BE2C (cell line): Measurements from ENCODE around the gene ABI3BP.

ENCODE experiments used
- DNase-seq: peaks from one replicate; pipeline ENCODE4 v3.0.0-alpha.2; 2020
- H3K27me3 ChIP-seq: fragments of 250-450 bp; sonication (Bioruptor Pico); 2 replicates; pipeline ENCODE4 v1.5.1; 2020; ENCODE audit warnings: mild to moderate bottlenecking
- H3K36me3 ChIP-seq: fragments of 250-450 bp; sonication (Bioruptor Pico); 2 replicates; pipeline ENCODE4 v1.5.1; 2020; ENCODE audit warnings: mild to moderate bottlenecking
- H3K4me1 ChIP-seq: fragments of 250-450 bp; sonication (Bioruptor Pico); 2 replicates; pipeline ENCODE4 v1.5.1; 2020
- H3K4me3 ChIP-seq: 2 replicates; pipeline ENCODE4 v1.5.1; 2011; ENCODE audit warnings: low read depth, low read length
- H3K9me3 ChIP-seq: fragments of 250-450 bp; sonication (Bioruptor Pico); 2 replicates; pipeline ENCODE4 v1.5.1; 2020
- TF ChIP-seq, protein P1 (sequence below): IDR thresholded peaks from 2 replicates; pipeline ENCODE4 v1.5.1; 2012; ENCODE audit warnings: mild to moderate bottlenecking, low read depth, low read length

The ABI3BP gene

DNA sequence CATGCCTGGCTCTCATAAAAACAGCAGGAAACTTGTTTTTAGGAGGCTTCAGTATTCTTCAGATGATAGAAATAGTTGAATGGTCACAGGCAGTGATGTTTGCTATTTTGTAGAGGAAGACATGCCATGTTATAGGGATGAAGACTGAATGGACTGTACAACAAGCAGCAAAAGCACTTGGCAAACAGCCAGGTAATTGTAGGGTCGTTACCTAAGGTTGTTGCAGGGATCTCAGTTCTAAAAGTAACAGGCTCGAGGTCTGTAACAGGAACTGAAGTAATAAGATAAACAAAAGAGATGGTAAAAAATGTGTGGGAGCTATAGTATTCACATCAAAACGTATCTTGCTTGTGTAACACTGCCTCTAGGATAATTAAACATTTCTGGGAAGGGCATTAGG lies 167.6 kb downstream of the ABI3BP start:
- TF ChIP-seq, protein P1, sequence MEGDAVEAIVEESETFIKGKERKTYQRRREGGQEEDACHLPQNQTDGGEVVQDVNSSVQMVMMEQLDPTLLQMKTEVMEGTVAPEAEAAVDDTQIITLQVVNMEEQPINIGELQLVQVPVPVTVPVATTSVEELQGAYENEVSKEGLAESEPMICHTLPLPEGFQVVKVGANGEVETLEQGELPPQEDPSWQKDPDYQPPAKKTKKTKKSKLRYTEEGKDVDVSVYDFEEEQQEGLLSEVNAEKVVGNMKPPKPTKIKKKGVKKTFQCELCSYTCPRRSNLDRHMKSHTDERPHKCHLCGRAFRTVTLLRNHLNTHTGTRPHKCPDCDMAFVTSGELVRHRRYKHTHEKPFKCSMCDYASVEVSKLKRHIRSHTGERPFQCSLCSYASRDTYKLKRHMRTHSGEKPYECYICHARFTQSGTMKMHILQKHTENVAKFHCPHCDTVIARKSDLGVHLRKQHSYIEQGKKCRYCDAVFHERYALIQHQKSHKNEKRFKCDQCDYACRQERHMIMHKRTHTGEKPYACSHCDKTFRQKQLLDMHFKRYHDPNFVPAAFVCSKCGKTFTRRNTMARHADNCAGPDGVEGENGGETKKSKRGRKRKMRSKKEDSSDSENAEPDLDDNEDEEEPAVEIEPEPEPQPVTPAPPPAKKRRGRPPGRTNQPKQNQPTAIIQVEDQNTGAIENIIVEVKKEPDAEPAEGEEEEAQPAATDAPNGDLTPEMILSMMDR, result no peak

GRCh38 chr3:100815583-100815982 lies 177.6 kb downstream of the ABI3BP start:
- Histone ChIP-seq H3K4me3 (no peak overlapping the region), H3K27me3 (peaks cover 4% of the 10 kb centered on the region), H3K9me3 (no peaks in the 10 kb centered on the region), H3K4me1 (no peaks in the 10 kb centered on the region), H3K36me3 (no peaks in the 10 kb centered on the region)
- no peak for DNase-seq
- TF ChIP-seq, protein P1, result no peak

More for the DNA sequence above, 167.6 kb downstream of the ABI3BP start:
- H3K9me3 ChIP-seq, result no peaks in the 10 kb centered on the region
- H3K36me3 ChIP-seq, result no peaks in the 10 kb centered on the region
- H3K4me1 ChIP-seq, result no peaks in the 10 kb centered on the region
- H3K27me3 ChIP-seq, result no peaks in the 10 kb centered on the region
- no peak overlapping the region for H3K4me3 ChIP-seq
- DNase-seq, result no peak

- no peak for DNase-seq
- no peaks in the 10 kb centered on the region for H3K36me3 ChIP-seq
- peaks cover 6% of the 10 kb centered on the region for H3K27me3 ChIP-seq
- TF ChIP-seq, protein P1, result no peak
- H3K9me3 ChIP-seq, result no peaks in the 10 kb centered on the region
- H3K4me3 ChIP-seq, result no peak overlapping the region
- H3K4me1 ChIP-seq, result no peaks in the 10 kb centered on the region
These were observed 179.4 kb downstream of the ABI3BP start for GRCh38 chr3:100813828-100814227.

DNA sequence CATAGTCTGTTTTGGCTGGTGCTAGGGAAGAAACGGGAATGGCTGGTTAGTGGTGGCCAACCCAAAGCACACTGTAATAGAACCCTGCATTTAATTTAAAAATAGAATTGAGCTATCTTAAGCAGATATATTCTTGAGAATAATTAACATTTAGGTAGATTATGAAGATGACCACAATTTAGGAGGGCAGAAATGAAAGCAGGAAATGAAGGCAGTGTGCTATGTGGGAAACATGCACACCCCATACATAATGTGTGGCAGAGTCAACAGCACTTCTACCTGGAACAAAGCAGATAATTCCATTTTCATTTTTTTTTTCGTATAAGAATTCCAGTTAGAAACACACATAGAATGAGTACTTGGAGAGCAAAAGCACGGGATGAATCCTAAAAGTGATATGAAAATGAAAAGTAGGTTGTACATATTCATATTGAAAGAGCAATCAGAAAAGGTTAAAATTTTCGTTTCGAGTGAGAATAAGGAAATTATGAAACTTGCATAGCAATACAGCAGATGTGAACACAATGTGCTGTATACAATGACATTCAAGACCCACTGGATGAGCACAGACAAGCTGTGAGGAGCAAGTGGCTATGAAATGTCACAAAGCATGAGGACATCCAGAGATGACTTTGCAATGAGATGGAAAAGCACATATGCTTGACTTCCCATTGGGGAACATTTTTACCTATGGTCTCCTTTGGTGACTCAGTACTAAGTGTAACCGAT lies 181.3 kb downstream of the ABI3BP start:
- no peak for DNase-seq
- H3K27me3 ChIP-seq, result peaks cover 10% of the 10 kb centered on the region
- no peaks in the 10 kb centered on the region for H3K36me3 ChIP-seq
- TF ChIP-seq, protein P1, result no peak
- H3K4me1 ChIP-seq, result no peaks in the 10 kb centered on the region
- no peaks in the 10 kb centered on the region for H3K9me3 ChIP-seq
- no peak overlapping the region for H3K4me3 ChIP-seq

DNA sequence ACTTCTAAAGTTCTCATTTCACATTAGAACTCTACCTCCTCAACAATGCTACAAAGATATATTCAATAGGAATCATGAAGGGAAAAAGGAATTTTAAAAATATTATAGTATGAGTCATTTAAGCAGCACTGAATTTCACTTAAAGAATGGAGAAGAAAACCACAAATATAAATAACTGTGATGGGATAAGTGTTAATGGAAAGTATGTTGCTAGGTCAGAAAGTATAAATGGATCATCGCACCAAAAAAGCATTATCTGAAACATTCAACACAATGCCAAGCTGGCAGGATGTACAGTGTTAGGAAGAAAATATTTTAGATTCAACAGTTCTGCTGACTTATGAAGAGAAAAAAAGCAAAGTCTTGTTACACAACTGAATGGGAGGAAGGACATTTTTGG lies 182.6 kb downstream of the ABI3BP start:
- Histone ChIP-seq H3K4me3 (no peak overlapping the region), H3K4me1 (no peaks in the 10 kb centered on the region), H3K36me3 (no peaks in the 10 kb centered on the region), H3K27me3 (peaks cover 7% of the 10 kb centered on the region; the same call in 1 of the 2 replicates), H3K9me3 (no peaks in the 10 kb centered on the region)
- TF ChIP-seq, protein P1, result no peak
- no peak for DNase-seq

- TF ChIP-seq, protein P1, result no peak
- no peaks in the 10 kb centered on the region for H3K4me1 ChIP-seq
- no peaks in the 10 kb centered on the region for H3K9me3 ChIP-seq
- H3K36me3 ChIP-seq, result no peaks in the 10 kb centered on the region
- no peak for DNase-seq
- peaks cover 7% of the 10 kb centered on the region for H3K27me3 ChIP-seq
- no peak overlapping the region for H3K4me3 ChIP-seq
These were observed 188.6 kb downstream of the ABI3BP start for GRCh38 chr3:100804631-100805030.
